ENCODE results near the gene MMP28.

The MMP28 gene

GRCh38 chr17:35742896-35743477 lies 52.5 kb downstream of the MMP28 start:
- DNase-seq: no peak

- DNase-seq: no peak
Measured at GRCh38 chr17:35742496-35742895, 52.9 kb downstream of the MMP28 start.

- DNase-seq: no peak
Measured at GRCh38 chr17:35740997-35741931, 54.2 kb downstream of the MMP28 start.

- DNase-seq: no peak
Measured at GRCh38 chr17:35740216-35740615, 55.2 kb downstream of the MMP28 start.

- no peak for DNase-seq
Measured at GRCh38 chr17:35738519-35739133, 56.8 kb downstream of the MMP28 start.

GRCh38 chr17:35736236-35736635 lies 59.2 kb downstream of the MMP28 start:
- no peak for DNase-seq

- no peak for DNase-seq
Measured at GRCh38 chr17:35735036-35735805, 60.2 kb downstream of the MMP28 start.

- DNase-seq: no peak
Measured at GRCh38 chr17:35734396-35734795, 61.0 kb downstream of the MMP28 start.

GRCh38 chr17:35733366-35733765 lies 62.1 kb downstream of the MMP28 start:
- DNase-seq: no peak

GRCh38 chr17:35732806-35733136 lies 62.7 kb downstream of the MMP28 start:
- no peak for DNase-seq

- no peak for DNase-seq
Measured at GRCh38 chr17:35731917-35732805, 63.3 kb downstream of the MMP28 start.

- DNase-seq: no peak
Measured at GRCh38 chr17:35731239-35731916, 64.1 kb downstream of the MMP28 start, which contains the start of gene RASL10B. RASL10B (plus strand) TSS chr17:35731639; CDS start chr17:35735185, 3,546 bp downstream.

- DNase-seq: no peak
Measured at GRCh38 chr17:35730400-35731005, 64.9 kb downstream of the MMP28 start.

GRCh38 chr17:35729405-35729833 lies 66.0 kb downstream of the MMP28 start:
- no peak for DNase-seq

- no peak for DNase-seq
Measured at GRCh38 chr17:35728551-35728950, 66.9 kb downstream of the MMP28 start.

GRCh38 chr17:35727635-35728034 lies 67.8 kb downstream of the MMP28 start:
- no peak for DNase-seq

- DNase-seq: no peak
Measured at GRCh38 chr17:35726953-35727460, 68.4 kb downstream of the MMP28 start.

GRCh38 chr17:35726127-35726952 lies 69.1 kb downstream of the MMP28 start:
- DNase-seq: no peak

- DNase-seq: no peak
Measured at GRCh38 chr17:35725802-35726126, 69.7 kb downstream of the MMP28 start.

- no peak for DNase-seq
Measured at GRCh38 chr17:35725058-35725457, 70.4 kb downstream of the MMP28 start.
